GM18951 (cell line): Measurements from ENCODE around the gene TMBIM4.
"Not testable (repeated sequence)": the region's sequence is repeated elsewhere in the genome, so short reads cannot be mapped to it uniquely, and the experiment has no call there.

Experiments used
- POLR2A ChIP-seq: IDR thresholded peaks from 4 replicates; pipeline ENCODE4 v1.6.1; 2011; ENCODE audit warnings: mild to moderate bottlenecking; ENCODE audit not compliant: insufficient read length, insufficient read depth; ENCODE audit errors: extremely low read depth
- in situ Hi-C: fragments of 300-500 bp; cut with MboI; formaldehyde crosslinking; loops from one replicate; pipeline ENCODE4 v1.12.0; 2022; ENCODE audit warnings: low sequenced_read_pairs, mixed read lengths, inconsistent platforms; ENCODE audit not compliant: unreplicated experiment

Gene TMBIM4

DNA sequence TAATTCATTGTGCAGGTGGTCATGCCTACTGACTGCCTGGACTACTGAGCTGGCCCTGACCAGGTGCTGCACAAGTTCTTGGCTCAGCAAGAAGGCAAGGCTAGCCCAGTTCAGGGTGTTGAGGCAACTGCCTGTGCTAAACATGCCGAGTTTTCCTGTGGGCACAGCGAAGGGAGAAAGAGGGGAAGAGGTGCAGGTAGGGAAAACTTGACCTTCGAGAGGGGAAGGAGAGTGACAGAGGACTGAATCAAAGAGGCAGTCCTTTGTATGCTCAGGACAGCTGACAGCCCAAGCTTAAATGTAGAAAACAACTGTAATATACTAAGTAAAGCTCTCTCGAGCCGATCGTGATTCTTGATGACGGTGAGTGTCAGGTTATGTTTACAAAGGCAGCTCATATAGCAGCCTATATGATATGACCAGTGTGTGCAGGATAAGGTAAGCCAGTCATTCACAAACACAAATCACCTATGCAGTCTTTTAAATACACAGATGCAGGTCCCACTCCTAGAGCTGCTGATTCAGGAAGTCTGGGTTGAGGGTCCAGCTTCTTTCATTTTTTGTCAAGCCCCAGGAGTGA lies 21.8 kb upstream of the TMBIM4 start:
- TF ChIP-seq POLR2A: no peak
- in situ Hi-C loops: no loop called here

DNA sequence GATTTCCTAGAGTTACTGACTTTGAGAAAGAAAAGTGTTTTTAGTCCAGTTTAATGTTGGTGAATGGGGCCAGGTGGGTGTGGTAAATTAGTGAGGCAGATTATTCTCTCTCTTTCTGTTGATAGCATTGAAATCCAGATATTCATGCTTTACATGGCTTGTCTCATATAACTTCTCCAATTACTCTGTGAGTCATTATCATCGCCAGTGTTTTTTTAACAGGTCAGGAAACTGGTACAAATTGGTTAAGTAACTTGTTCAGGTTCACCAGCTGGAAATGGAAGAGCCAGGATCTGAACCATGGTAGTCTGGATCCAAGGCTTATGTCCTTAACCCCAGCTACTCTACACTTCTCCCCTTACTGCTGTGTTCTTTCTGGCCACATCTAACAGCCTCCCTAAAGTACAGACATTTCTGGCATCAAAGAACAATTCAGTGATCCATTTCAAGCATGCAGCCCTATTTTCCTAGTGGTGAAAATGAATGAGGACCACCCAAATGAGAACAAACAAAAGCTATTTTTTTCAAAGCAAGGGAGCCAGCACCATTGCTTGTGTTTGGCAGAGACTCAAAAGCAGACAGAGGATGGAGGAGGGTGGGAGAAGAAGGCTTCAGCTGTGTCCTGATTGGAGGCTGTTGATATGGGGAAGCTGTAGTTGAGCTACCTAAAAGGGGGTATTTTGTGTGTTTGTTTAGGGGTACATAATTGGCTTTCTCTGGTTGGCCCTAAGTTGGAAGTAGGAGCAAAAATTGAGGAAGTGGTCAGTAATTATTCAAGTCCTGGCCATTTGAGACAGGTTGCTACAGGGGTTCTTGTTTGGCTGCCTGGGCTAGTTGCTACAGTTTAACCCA lies 20.9 kb upstream of the TMBIM4 start:
- in situ Hi-C loops: no loop called here

DNA sequence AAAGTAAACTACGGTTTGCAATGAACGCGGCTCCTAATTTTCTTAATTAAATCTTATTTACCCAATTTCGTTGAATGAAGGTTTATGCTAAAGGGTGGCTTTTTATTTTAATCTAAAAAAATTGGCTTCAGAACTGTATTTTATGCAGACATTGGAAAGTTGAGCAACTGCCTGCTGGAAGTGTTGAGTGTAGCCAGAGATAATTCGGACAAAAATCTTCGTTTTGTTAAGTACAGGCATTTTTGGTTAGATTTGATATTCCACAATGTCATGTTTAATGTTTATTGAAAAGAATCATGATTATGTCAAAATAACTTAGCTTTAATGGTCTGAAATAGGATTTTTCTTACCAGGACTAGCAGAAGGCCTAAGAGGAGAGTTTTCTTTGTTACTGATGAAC lies 20.1 kb upstream of the TMBIM4 start:
- no peak for TF ChIP-seq POLR2A
- in situ Hi-C loops: no loop called here

More for the DNA sequence above, 20.9 kb upstream of the TMBIM4 start:
- TF ChIP-seq POLR2A: no peak

DNA sequence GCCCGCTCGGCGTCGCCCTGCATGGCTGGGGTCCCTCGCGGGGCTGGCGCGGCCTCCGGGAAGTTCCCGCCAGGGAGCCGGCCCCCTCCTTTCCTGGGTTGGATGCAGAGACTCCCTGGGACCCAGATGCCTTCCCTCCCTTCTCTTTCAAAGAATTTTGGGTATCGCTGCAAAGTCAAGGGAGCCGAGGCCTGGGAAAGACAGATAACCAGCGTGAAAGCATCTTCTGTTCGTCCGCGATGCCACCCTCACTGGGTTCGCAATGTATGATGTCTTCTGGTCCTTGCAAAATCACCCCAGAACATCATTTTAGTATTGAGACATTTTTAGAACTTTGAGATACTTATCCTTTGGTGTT lies 19.7 kb upstream of the TMBIM4 start:
- in situ Hi-C loops: no loop called here
- no peak for TF ChIP-seq POLR2A

DNA sequence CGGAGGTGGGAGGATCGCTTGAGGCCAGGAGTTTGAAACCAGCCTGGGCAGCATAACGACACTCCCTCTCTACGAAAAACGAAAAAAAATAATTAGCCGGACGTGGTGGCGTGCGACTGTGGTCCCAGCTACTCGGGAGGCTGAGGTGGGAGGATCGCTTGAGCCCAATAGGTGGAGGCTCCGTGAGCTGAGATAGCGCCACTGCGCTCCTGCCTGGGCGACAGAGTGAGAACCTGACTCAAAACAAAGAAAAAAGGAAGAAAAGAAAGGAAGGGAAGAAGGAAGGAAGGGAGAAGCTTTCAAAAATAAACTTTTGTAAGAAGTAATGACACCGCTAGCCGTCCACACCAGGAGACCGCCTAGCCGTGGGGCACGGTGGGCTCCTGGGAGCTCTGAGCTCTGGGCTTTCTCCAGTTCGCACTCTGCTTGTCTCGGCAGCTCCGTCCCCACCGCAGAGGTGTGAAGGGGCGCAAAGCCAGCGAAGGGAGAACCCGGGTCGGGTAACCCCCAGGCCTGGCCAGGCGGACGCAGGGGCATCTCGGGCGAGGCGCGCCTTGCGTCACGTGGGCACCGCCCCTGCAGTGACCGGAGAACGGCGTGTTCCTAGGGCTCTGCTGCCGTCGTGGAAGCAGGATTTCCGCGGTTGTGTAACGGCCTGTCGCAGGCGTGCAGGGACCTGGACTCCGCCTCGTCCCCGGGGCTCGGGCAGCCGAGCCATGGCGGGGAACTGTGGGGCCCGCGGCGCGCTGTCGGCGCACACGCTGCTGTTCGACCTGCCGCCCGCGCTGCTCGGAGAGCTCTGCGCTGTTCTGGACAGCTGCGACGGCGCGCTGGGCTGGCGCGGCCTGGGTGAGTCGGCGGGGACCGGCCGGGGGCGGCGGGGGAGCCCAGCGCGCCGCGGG lies 19.0 kb upstream of the TMBIM4 start, which contains the start of gene IRAK3:
Gene IRAK3, plus strand, starts transcription at position 631 of the 902 bp plus-strand sequence. Its CDS starts 86 bp downstream, at position 717.
- in situ Hi-C loops: no loop called here
- TF ChIP-seq POLR2A: peak; percentile 64

DNA sequence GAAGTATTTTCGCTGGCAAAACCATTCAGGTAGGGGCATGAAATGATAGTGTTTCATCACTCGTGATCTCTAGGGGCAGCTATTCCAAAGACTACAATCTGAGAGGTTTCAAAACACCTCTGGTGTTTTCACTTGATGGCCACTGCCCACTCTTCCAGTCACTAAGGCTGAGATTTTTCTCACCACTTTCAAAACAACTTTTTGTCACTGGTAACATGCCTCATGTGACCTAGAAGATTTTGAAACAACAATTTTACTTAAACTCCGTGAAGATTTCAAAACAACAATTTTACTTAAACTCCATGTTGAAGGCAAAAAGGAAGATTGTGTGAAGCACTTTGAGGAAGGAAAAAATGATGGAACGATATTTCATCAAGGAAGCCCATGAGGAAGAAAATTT lies 18.0 kb upstream of the TMBIM4 start:
- TF ChIP-seq POLR2A: no peak
- in situ Hi-C loops: no loop called here

DNA sequence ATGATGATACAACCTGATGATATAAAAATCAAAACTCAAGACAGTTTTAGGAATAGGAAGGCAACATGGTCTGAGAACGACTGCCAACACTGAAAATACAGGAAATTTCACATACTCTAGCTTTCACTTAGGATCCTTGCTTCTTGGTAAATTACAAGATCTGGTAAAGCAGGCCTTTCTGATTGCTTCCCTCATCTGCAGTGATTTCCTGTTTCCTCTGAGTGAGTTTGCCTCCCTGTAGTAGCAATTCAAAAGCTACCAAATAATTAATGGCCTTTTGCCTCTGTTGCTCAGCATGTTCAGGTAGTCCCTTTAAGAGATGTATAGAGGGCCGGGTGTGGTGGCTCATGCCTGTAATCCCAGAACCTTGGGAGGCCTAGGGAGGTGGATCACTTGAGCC lies 17.2 kb upstream of the TMBIM4 start:
- no peak for TF ChIP-seq POLR2A

DNA sequence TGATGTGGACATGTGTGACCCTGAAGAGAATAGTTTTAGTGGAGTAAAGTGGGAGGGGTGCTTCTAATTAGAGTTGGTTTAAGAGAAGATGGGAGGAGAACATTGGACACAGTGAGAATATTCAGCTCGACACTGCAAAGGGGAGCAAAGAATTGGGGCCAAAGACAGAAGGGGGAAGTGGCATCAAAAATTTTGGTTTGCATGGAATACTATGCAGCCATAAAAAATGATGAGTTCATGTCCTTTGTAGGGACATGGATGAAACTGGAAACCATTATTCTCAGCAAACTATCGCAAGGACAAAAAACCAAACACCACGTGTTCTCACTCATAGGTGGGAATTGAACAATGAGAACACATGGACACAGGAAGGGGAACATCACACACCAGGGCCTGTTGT lies 15.0 kb upstream of the TMBIM4 start:
- in situ Hi-C loops: not testable (repeated sequence)

More for the DNA sequence above, 17.2 kb upstream of the TMBIM4 start:
- in situ Hi-C loops: no loop called here

DNA sequence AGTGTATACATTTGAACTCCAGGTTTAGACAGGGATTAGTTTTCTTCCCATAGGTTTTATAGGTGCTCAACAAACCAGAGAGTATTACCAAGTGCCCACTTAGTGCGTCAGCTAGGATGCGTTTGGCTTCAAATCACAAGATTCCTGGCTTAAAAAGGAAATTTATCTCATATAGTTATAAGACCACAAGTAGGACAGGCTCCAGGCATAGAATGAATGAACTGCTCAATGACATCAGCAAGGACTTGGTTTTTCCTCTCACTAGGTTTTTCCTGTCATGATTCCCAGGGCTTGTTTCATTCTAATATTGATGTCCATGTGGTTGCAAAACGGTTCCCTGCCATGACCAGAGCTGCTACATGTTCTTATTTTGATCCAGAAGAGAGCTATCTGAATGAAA lies 13.2 kb upstream of the TMBIM4 start:
- no peak for TF ChIP-seq POLR2A
- in situ Hi-C loops: no loop called here

DNA sequence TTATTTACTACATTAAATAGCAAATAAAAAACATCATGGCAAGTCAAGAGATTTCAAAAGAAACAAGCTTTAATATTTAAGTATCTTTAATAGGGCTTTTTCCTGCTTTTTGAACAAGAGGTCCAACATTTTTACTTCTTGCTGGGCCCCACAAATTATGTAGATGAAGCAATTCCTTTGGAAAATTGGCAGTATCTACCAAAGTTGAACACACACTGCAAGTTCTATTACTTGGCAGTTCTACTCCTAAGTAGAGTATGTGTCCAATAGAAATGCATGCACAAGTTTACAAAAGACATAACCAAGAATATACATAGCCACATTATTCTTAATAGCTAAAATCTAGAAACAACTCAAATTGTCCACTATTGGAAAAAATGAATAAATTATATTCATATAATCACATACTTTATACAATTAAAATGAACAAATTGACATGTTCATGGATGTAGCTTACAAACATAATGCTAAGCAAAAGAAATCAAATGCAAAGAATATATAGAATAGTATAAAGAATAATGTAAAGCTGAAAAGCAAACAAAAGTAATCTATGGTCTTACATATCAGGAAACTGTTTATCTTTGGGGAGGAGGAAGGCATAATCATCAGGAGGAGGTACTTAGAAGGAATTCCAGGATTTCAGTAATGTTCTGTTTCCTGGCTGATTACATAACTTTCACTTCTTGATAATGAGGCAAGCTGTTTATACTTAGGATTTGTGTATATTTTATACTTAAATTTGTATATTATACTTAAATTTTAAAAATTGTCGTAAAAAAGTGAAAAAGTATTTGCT lies 6.5 kb upstream of the TMBIM4 start:
- TF ChIP-seq POLR2A: no peak
- in situ Hi-C loops: no loop called here

DNA sequence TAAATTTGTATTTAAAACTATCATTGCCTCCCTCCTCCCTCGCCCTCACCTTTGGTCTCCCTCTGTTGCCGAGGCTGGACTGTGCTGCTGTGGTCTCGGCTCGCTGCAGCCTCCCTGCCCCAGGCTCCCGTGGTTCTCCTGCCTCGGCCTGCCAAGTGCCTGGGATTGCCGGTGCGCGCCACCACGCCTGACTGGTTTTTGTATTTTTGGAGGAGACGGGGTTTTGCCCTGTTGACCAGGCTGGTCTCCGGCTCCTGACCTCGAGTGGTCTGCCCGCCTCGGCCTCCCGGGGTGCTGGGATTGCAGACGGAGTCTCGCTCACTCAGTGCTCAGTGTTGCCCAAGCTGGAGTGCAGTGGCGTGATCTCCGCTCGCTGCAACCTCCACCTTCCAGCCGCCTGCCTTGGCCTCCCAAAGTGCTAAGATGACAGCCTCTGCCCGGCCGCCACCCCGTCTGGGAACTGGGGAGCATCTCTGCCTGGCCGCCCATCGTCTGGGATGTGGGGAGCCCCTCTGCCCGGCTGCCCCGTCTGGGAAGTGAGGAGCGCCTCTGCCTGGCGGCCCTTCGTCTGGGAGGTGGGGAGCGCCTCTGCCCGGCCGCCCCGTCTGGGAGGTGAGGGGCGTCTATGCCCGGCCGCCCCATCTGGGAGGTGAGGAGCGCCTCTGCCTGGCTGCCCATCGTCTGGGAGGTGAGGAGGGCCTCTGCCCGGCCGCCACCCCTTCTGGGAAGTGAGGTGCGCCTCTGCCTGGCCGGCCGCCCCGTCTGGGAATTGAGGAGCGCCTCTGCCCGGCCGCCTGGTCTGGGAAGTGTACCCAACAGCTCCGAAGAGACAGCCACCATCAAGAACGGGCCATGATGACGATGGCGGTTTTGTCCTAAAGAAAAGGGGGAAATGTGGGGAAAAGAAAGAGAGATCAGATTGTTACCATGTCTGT lies 4.9 kb upstream of the TMBIM4 start:
- in situ Hi-C loops: not testable (repeated sequence)

DNA sequence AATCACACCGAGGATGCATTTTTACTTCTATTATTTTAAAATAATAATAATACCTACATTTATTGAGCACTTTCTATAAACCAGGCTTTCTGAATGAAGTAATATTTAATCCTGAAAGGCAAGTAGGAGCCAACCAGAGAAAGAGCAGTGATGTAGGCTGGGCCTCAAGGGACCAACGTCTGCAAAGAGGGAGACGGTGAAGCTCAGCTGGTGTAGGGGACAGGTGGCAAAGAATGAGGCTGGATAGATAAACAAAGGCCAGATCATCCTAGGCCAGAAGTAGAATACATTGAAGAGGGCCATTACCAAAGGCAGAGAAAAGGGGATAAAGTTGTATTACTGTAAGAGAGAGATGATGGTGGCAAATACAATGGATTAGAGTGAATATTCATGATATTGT lies 810 bp upstream of the TMBIM4 start:
- in situ Hi-C loops: no loop called here
- no peak for TF ChIP-seq POLR2A
